Testis (tissue), 2 donors: ENCODE results near the gene ANAPC5.

Source experiments
- CTCF ChIP-seq, 3 experiments: fragments of 450-650 bp in 2 of 3; fragments of 200-600 bp in 1 of 3; sonication (generic) in 1 of 3; IDR thresholded peaks; one replicate each; pipeline ENCODE4 v1.5.1; 2016 to 2019; ENCODE audit warnings: antibody characterized with exemption in 3 of 3, mild to moderate bottlenecking in 2 of 3, moderate library complexity in 1 of 3
- POLR2A ChIP-seq: fragments of 450-650 bp; IDR thresholded peaks from one replicate; pipeline ENCODE4 v1.6.1; 2017; ENCODE audit warnings: antibody characterized with exemption, mild to moderate bottlenecking, moderate library complexity

GRCh38 chr12:121358073-121358472, 5.9 kb upstream of the ANAPC5 start:
- TF ChIP-seq CTCF (IDR thresholded peaks at IDR 0.05) (no peak), POLR2A (no peak)
